ENCODE results near the gene ACACB.

DNA sequence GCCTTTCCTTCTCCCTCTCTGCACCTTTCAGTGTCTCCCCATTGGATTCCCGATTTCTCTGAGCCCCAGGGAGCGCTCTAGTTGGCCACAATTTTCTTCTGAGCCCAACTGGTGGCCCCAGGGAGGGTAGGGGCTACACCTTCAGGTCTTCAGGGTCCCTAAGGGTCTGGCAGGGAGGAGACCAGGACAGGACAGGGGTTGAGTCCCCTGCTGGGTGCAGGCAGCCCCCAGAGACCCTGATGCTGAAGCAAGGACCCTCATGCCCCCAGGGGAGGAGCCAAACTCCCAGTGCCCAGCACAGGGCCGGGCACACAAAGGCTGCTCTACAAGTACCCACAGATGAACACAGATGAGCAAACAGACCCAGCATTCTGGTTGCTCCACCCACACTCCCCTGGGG lies 180.0 kb downstream of the ACACB start:
- TF ChIP-seq, protein P1, sequence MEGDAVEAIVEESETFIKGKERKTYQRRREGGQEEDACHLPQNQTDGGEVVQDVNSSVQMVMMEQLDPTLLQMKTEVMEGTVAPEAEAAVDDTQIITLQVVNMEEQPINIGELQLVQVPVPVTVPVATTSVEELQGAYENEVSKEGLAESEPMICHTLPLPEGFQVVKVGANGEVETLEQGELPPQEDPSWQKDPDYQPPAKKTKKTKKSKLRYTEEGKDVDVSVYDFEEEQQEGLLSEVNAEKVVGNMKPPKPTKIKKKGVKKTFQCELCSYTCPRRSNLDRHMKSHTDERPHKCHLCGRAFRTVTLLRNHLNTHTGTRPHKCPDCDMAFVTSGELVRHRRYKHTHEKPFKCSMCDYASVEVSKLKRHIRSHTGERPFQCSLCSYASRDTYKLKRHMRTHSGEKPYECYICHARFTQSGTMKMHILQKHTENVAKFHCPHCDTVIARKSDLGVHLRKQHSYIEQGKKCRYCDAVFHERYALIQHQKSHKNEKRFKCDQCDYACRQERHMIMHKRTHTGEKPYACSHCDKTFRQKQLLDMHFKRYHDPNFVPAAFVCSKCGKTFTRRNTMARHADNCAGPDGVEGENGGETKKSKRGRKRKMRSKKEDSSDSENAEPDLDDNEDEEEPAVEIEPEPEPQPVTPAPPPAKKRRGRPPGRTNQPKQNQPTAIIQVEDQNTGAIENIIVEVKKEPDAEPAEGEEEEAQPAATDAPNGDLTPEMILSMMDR (IDR thresholded peaks at IDR 0.05; ENCODE audit: extremely low read depth in 1 of 2, insufficient read depth in 1 of 2, low read depth in 1 of 2, low read length in 2 of 2): no peak
- TF ChIP-seq JUN (IDR thresholded peaks at IDR 0.05; ENCODE audit: borderline replicate concordance, insufficient read depth, insufficient read length, low read depth): no peak
- no peak for TF ChIP-seq POLR2AphosphoS5 (IDR thresholded peaks at IDR 0.05; ENCODE audit: insufficient read depth, low read depth, low read length)
- TF ChIP-seq POLR2A (IDR thresholded peaks at IDR 0.05; ENCODE audit: low read depth, low read length): no peak
- no peak for TF ChIP-seq EZH2 (IDR thresholded peaks at IDR 0.05; ENCODE audit: borderline replicate concordance, low read depth, low read length, severe bottlenecking)

All from endothelial cell of umbilical vein (primary cell).